BJ (cell line): ENCODE measurements around the gene HTT. TPM values are rescaled to one million over a fixed set of nuclear protein-coding genes. Genes with fewer than 3 reads are reported as not detected.

ENCODE experiments used
- CTCF ChIA-PET: fragments of 350-600 bp; formaldehyde crosslinking; extraction: SDS; loops from one replicate; lab custom pipeline; 2021; ENCODE audit warnings: antibody characterized with exemption, inconsistent platforms; lab: Yijun Ruan, JAX
- POLR2A ChIA-PET: fragments of 300-600 bp; sonication (Branson Sonifier 250); formaldehyde crosslinking; extraction: SDS; loops from one replicate; lab custom pipeline; 2021; ENCODE audit warnings: antibody characterized with exemption; lab: Charles Lee
- DNase-seq: peaks from one replicate; pipeline ENCODE4 v3.0.0-alpha.2; 2011; ENCODE audit warnings: low read depth
- H3K27me3 ChIP-seq: 2 replicates; pipeline ENCODE4 v1.6.0; 2011; ENCODE audit warnings: low read length; ENCODE audit not compliant: control insufficient read depth, insufficient read depth
- H3K36me3 ChIP-seq: 2 replicates; pipeline ENCODE4 v1.5.1; 2011; ENCODE audit warnings: low read length; ENCODE audit not compliant: control insufficient read depth, insufficient read depth
- H3K4me3 ChIP-seq: 2 replicates; pipeline ENCODE4 v1.5.1; 2011; ENCODE audit warnings: low read depth, mild to moderate bottlenecking, control low read depth, low read length
- CTCF ChIP-seq: IDR thresholded peaks from 2 replicates; pipeline ENCODE4 v1.5.1; 2011; ENCODE audit warnings: low read depth, mild to moderate bottlenecking, control low read depth, inconsistent platforms, low read length, moderate library complexity; ENCODE audit not compliant: insufficient read depth
- polyA plus RNA-seq: library from polyadenylated mRNA; depleted of rRNA; stranded (reverse); fragments of >200 nt; gene quantifications from 2 replicates; pipeline ENCODE4 v1.2.3, GENCODE V29; 2011

The HTT gene
- polyA plus RNA-seq, 1 experiment = 13.6 TPM

GRCh38 chr4:3287271-3287971 lies 212.9 kb downstream of the HTT start:
- ChIA-PET CTCF (interaction anchor here (0.6 to 1.0 kb wide), 2 partner anchors 165 to 194 kb away, joined by 3 read pairs; no protein-coding TSS in a partner anchor), POLR2A (no interaction called here)
- no peak for TF ChIP-seq CTCF

GRCh38 chr4:3287972-3288570 lies 213.6 kb downstream of the HTT start:
- ChIA-PET CTCF (no interaction called here), POLR2A (interaction anchor here (0.7 kb wide), 1 partner anchor 33 kb away, joined by 3 read pairs; no protein-coding TSS in a partner anchor)
- H3K4me3 ChIP-seq = no peak overlapping the region
- no peak for TF ChIP-seq CTCF
- H3K27me3 ChIP-seq = no peaks in the 10 kb centered on the region
- no peaks in the 10 kb centered on the region for H3K36me3 ChIP-seq
- no peak for DNase-seq

More at GRCh38 chr4:3287271-3287971, 212.9 kb downstream of the HTT start:
- DNase-seq = no peak
- Histone ChIP-seq H3K36me3 (no peaks in the 10 kb centered on the region), H3K27me3 (no peaks in the 10 kb centered on the region), H3K4me3 (no peak overlapping the region)

GRCh38 chr4:3288571-3289094 lies 214.2 kb downstream of the HTT start:
- ChIA-PET POLR2A (interaction anchor here (0.7 kb wide), 1 partner anchor 33 kb away, joined by 3 read pairs; no protein-coding TSS in a partner anchor), CTCF (no interaction called here)
- Histone ChIP-seq H3K36me3 (no peaks in the 10 kb centered on the region), H3K27me3 (no peaks in the 10 kb centered on the region), H3K4me3 (no peak overlapping the region)
- no peak for DNase-seq
- TF ChIP-seq CTCF = no peak

GRCh38 chr4:3290476-3290875 lies 216.0 kb downstream of the HTT start:
- Histone ChIP-seq H3K27me3 (no peaks in the 10 kb centered on the region), H3K36me3 (no peaks in the 10 kb centered on the region), H3K4me3 (no peak overlapping the region)
- POLR2A ChIA-PET = no interaction called here
- DNase-seq = no peak
- CTCF ChIA-PET = no interaction called here
- no peak for TF ChIP-seq CTCF

- no peak for TF ChIP-seq CTCF
- ChIA-PET CTCF (no interaction called here), POLR2A (no interaction called here)
- Histone ChIP-seq H3K4me3 (no peak overlapping the region), H3K27me3 (no peaks in the 10 kb centered on the region), H3K36me3 (no peaks in the 10 kb centered on the region)
- no peak for DNase-seq
Measured at GRCh38 chr4:3290889-3291321, 216.4 kb downstream of the HTT start.
